GM12892 (cell line): ENCODE measurements around the gene TMEM255B.

ENCODE experiments used
- DNase-seq: peaks from one replicate; pipeline ENCODE4 v3.0.0; 2011; ENCODE audit not compliant: insufficient read length
- FAIRE-seq: peaks from 2 replicates; lab custom pipeline; 2011; peaks lifted over from hg19 to GRCh38; lab: Jason Lieb, UNC
- POLR2A ChIP-seq: IDR thresholded peaks from 2 replicates; pipeline ENCODE4 v1.6.1; 2011; ENCODE audit warnings: low read depth, low read length, control low read depth
- POLR2AphosphoS5 ChIP-seq: IDR thresholded peaks from 2 replicates; pipeline ENCODE4 v1.6.1; 2011; ENCODE audit warnings: low read depth, low read length, control low read depth
- TAF1 ChIP-seq: IDR thresholded peaks from 2 replicates; pipeline ENCODE4 v1.6.1; 2011; ENCODE audit warnings: low read depth, mild to moderate bottlenecking, control low read depth, low read length, borderline replicate concordance

The TMEM255B gene

DNA sequence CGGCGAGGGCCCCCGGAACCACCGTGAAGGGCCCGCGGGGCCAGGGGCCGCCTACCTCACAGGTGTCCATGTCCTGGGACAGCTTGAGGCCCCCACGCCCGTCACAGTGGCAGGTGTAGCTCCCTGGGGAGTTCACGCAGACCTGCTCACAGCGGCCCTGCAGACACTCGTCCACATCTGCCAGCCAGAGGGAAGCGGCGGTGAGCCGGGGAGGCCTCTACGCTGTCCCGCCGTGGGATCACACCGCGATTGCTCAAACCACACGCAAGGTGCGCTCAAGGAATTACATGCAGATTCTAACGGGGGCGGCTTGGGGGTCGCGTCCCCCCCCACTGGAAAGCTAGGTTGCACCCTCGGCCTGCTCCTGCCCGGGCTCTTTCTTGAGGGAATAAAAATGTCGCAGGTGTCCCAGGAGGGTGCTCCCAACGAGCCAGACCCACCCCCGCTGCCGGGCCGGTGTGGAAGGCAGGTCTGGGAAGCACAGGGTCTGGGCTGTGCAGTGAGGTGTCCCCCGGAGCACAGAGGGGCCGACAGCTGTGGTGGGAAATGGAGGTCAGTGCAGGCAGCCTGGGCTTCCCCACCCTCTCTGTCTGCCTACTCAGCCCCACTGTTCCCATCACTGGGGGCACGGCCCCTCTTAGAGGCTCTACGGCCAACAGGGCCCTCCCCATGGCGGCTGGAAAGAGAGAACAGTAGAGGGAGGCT, 75.6 kb downstream of the TMEM255B start:
- TF ChIP-seq POLR2A (no peak), POLR2AphosphoS5 (no peak), TAF1 (no peak)
- DNase-seq (no peak), FAIRE-seq (no peak)

DNA sequence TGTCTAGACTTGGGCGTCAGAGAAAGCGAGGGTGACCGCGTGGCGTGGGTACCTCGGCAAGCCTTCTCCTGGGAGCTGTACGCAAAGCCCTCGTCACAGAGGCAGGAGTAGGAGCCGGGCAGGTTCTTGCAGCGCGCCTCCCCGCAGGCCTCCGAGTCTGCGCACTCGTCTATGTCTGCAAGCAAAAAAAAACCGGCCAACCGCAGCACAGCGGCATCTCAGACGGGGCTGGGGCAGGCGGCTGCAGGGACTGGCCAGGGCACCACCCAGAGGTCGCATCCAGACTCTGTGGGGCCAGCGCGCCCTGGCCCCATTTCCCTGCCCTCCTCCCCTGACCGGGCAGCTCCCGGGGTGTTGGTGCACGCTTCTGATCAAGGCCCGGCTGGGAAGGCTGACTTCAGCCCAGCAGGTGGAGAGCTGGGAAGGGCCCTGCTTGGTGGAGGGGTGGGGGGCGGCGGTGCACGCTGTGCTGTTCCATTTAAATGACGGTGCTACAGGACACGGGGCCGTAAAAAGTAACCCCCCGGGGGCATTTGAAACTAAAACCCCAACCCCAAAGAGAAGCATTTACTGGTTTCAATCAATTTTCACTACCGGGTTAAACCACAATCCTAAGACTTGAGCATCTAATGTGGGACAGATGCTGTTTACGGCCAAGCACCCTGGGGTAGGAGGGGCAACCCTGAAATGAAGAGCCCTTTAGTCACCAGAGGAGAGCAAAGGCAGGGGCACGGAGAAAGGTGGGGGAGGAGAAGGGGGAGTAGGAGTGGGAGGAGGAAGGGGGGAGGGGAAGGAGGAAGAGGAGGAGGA, 76.6 kb downstream of the TMEM255B start:
- FAIRE-seq = no peak
- TF ChIP-seq POLR2AphosphoS5 (no peak), POLR2A (no peak), TAF1 (no peak)
- no peak for DNase-seq

DNA sequence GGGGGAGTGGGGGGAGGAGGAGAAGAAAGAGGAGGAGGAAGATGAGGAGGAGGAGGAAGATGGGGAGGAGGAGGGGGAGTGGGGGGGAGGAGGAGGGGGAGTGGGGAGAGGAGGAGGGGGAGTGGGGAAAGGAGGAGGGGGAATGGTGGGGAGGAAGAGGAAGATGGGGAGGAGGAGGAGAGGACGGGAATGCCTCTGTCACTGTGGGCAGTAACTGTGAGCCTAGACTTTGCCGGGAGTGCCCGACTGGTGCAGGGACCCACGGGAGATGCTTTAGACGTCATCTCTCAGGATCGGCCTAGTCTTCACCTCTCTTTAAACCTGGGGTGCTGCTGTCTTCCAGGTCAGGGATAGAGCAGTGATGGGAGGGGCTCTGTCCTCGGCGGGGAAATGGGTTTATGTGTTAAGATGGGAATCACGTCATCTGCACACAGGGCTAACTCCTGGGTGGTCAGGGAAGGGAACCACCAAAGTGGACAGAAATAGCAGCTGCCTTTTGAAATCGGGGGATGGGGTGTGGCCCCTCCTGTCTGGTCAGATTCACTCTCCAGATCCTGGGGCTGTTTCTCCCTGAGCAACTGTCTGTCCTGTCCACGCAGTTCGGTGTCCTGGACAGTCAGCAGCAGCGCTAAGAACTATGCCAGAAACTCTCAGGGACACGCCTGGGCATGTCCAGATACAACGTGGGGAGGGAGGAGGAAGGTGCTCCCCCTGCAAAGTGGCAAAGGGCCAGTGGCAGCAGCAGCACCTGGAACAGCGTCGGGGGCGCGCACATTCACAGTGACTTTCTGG, 77.9 kb downstream of the TMEM255B start:
- no peak for DNase-seq
- TF ChIP-seq POLR2A (no peak), POLR2AphosphoS5 (no peak), TAF1 (no peak)
- no peak for FAIRE-seq

DNA sequence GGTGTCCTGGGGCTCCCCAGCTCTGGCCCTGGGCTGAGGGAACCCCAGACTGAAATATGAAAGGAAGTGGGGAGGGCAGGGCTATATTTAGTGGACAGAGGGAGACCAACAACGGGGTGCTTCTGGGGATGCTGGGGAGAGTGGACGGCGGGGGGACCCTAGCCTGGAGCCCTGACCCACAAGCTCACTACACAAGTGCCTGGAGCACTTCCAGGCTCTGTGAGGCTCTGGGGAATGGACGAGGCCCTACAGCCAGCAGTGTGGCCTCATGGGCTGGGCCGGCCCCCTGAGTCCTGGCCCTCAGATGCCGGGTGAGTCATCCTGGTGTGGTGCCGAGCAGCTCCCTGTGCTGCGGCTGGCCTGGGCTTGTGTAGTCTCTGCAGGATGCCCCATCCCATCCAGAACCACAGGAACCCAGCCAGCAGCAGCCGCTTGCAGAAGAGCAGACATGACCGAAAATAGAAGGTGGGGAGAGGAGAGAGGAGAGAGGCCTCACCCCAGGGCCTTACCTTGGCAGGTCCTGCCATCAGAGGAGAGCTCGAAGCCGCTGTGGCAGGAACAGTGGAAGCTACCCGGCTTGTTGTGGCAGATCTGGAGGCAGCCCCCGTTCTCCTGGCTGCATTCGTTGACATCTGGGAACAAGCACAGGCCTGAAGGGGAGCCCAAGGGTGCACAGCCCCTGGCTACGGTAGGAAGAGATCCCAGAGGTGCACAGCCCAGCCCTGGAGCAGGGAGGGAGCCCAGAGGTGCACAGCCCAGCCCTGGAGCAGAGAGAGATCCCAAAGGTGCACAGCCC, 78.7 kb downstream of the TMEM255B start:
- DNase-seq = no peak
- TF ChIP-seq POLR2A (no peak), TAF1 (no peak), POLR2AphosphoS5 (no peak)
- FAIRE-seq = no peak

DNA sequence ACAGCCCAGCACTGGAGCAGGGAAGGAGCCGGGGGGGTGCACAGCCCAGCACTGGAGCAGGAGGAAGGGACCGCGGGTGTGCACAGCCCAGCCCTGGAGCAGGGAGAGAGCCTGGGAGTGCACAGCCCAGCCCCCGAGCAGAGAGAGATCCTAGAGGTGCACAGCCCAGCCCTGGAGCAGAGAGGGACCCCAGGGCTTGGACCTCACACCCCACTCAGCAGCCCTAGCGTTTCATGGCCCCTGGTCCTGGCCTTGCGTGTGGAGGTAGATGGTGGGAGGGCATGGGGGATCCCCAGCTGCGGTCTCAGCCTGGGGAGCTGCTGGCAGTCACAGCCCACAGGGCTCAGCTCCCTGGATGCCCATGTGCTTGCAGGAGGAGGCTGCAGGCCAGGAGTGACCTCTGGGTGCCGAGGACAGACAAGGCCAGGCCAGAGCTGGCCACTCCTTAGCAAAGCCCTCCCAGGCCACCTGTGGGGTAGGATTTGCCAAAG, 79.7 kb downstream of the TMEM255B start:
- FAIRE-seq (no peak), DNase-seq (no peak)
- TF ChIP-seq POLR2A = no peak
- no peak for TF ChIP-seq POLR2AphosphoS5
- TF ChIP-seq TAF1 = no peak

DNA sequence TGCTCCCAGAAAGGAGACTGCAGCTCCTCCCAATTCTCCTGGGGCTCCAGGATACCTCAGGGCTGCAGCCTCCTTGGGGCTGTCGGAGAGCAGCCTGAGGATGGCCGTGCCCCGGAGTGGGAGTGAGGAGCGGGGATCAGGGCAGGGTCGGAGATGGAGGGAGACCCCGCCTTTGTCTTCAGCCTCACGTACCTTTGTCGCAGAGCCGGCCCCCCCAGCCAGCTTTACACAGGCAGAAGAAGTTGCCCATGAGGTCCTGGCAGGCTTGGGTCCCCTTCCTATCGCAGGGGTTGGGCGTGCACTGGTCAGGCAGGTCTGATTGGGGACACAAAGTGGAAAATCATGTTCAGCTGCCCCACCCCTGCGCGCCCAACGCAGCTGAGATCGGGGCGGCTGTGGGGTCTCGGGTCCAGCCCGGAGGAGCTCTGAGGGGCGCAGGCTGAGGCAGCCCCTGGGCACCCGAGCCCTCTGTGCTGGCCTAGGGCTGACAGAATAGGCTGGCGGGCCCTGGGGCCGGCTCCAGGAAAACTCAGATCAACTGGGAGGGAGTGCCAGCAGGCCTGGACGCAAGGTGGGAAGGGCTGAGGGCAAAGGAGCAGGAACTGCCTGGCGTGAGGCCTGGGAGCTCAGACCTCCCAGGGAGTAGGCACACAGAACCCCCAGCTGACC, 80.6 kb downstream of the TMEM255B start:
- FAIRE-seq (no peak), DNase-seq (no peak)
- TF ChIP-seq TAF1 (no peak), POLR2AphosphoS5 (no peak), POLR2A (no peak)

DNA sequence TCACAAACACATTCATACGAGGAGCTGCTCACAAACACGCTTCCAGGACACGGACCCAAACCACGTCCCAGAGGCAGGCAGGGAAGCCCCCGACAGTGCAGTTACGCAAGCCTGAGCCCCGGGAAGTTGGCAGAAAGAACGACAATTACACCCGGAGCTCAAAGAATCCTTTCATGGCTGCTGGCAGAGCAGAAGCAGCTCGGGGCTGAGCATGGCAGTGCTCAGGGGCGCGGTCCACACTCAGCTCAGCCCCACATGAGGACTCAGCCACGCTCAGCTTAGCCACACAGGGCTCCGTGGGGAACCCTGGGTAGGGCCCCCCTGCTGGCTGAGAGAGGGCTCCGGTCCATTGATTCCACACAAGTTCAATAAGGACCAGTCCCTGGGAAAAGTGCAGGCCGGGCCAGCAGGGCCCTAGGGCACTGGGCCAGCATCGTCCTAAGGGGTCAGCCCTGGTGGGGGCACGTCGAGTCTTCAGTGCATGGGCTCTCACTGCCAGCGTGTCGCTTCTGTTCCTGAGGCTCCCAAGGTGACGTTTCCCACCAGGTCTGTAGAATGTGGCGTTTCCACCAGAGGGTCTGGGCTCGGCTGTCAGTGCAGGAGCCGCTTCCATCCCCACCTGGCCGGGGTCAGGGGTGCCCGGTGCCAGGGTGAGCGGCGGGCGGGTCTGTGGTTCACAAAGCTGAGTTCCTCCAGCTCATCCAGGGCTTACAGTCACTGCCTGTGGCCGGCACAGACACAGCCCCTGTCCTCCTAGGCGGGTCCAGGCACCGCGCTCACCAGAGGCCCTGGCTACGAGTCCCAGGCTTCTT, 81.7 kb downstream of the TMEM255B start:
- FAIRE-seq = no peak
- DNase-seq = no peak
- TF ChIP-seq POLR2A (no peak), POLR2AphosphoS5 (no peak), TAF1 (no peak)

DNA sequence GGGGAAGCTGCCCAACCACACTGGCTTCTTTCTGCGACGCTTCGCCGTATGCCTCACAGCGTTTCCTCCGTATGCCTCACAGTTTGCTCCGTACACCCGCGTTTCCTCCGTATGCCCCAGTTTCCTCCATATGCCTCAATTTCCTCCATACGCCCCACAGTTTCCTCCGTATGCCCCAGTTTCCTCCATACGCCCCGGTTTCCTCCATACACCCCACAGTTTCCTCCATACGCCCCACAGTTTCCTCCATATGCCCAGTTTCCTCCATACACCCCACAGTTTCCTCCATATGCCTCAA, 82.3 kb downstream of the TMEM255B start:
- FAIRE-seq (no peak), DNase-seq (no peak)
- TF ChIP-seq POLR2AphosphoS5 (no peak), TAF1 (no peak), POLR2A (no peak)

DNA sequence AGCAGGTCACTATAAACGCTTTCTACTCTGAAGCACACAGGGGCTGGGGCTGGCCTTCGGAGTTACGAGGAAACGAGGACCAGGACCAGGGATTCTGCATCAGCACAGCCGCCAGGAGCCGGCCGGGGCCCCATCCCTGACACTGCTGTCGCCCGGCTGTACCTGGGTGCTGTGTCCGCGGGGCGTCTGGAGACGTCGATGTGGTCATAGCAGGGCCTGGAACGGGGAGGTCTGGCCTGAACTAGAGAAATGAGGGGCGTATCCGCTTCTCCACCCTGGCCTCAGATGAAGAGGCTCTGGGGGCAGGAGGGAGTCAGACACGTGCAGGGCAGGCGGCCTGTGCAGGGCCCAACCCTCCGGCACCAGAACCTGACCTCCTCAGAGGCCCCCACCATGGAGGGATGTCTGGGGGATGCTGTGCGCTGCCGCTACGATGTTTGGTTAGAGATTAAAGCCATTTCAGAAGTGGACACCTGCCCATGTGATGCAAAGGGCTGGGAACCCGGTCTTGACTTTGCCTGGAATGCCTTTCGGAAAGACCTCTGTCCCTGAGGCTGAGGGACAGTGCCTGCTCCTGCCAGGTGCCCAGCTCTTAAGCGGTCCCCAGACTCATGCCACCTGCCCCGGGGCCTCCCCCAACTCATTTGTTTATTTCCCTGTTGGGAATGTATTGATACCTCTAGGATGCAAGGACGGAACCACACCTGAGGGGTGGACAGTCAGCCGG, 83.5 kb downstream of the TMEM255B start:
- no peak for FAIRE-seq
- TF ChIP-seq TAF1 = no peak
- TF ChIP-seq POLR2A = no peak
- TF ChIP-seq POLR2AphosphoS5 = no peak
- no peak for DNase-seq
